HFFc6 (cell line): ENCODE data around the gene TTR. TPM values are rescaled to one million over a fixed set of nuclear protein-coding genes. Genes with fewer than 3 reads are reported as not detected.

Experiments used
- DNase-seq: peaks from one replicate; pipeline ENCODE4 v3.0.0-alpha.2; 2018
- H3K27ac Mint-ChIP-seq: 2 replicates; pipeline ENCODE4 v1.8.0; 2020; ENCODE audit warnings: mild to moderate bottlenecking, mixed read lengths
- H3K27me3 Mint-ChIP-seq: 2 replicates; pipeline ENCODE4 v1.8.0; 2021; ENCODE audit warnings: mild to moderate bottlenecking, moderate library complexity, mixed read lengths; ENCODE audit not compliant: insufficient read depth
- H3K36me3 Mint-ChIP-seq: 2 replicates; pipeline ENCODE4 v1.8.0; 2021; ENCODE audit warnings: low read depth, mixed read lengths
- H3K4me1 Mint-ChIP-seq: 2 replicates; pipeline ENCODE4 v1.8.0; 2020; ENCODE audit warnings: low read depth, mixed read lengths
- H3K4me3 Mint-ChIP-seq: 2 replicates; pipeline ENCODE4 v1.8.0; 2020; ENCODE audit warnings: mild to moderate bottlenecking, moderate library complexity, mixed read lengths
- H3K9me3 Mint-ChIP-seq: 2 replicates; pipeline ENCODE4 v1.8.0; 2020; ENCODE audit warnings: mild to moderate bottlenecking, mixed read lengths
- total RNA-seq, 6 experiments: library from RNA; stranded (reverse); fragmentation: NEBNext Ultra II Directional; extraction: Animal tissue kit (Norgen Biotek cat#: 25700); gene quantifications; 2 replicates in 1 of 6; 3 replicates in 5 of 6; pipeline ENCODE4 v1.2.3, GENCODE V29; 2021
- TF ChIP-seq, protein P1 (sequence below): fragments of 200-600 bp; sonication (generic); IDR thresholded peaks from 2 replicates; pipeline ENCODE4 v1.5.0; 2021; ENCODE audit warnings: antibody characterized with exemption, mild to moderate bottlenecking

TTR gene
- total RNA-seq, 6 experiments from 2014 or later: not detected

DNA sequence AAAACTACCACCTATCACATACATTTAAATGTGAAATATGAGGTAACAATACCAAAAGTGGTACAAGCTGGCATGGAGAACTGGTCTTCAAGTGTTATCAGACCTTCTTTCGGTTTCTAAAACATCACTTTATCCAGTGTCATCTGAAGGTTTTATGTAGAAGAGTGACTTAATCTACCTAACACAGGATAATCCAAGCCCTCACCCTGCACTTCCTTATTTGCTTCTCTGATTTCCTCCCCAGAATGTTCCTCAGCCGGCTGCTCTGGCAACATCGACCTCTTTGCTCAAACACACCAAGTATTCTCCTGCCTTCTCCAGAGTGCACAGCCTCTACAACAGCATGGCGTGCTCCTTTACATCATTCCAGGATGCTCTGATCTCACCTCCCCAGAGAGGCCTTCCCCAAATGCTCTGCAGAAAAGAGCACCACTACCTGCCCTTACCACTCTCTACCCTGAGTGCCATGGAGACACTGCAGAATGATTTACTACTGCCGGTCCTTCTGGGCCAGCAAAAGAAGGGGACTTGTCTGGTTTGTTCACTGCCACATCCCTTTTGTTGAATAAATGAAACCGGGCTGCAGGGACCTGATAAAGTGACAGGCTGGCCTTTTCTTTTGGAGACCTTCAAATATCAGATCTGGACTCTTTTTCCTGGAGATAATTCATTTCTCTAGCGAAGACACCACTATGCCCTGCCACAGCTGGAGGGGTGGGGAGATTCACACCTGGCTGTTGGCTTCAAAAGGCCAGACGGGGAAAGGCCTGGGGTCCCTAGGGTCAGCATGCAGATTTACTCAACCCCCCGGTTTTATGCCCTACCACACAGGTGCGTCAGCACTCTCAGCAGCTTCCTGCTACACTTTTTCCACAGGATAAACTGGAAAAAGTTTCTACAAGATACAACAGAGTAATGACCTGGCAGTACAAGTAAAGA is 42.0 kb downstream of the TTR start:
- Mint-ChIP-seq H3K27ac (no peak overlapping the region), H3K9me3 (peaks cover 29% of the 10 kb centered on the region), H3K36me3 (peaks cover 4% of the 10 kb centered on the region; the same call in 1 of the 2 replicates), H3K27me3 (no peaks in the 10 kb centered on the region), H3K4me1 (no peaks in the 10 kb centered on the region), H3K4me3 (no peak overlapping the region)
- no peak for DNase-seq
- TF ChIP-seq, protein P1, sequence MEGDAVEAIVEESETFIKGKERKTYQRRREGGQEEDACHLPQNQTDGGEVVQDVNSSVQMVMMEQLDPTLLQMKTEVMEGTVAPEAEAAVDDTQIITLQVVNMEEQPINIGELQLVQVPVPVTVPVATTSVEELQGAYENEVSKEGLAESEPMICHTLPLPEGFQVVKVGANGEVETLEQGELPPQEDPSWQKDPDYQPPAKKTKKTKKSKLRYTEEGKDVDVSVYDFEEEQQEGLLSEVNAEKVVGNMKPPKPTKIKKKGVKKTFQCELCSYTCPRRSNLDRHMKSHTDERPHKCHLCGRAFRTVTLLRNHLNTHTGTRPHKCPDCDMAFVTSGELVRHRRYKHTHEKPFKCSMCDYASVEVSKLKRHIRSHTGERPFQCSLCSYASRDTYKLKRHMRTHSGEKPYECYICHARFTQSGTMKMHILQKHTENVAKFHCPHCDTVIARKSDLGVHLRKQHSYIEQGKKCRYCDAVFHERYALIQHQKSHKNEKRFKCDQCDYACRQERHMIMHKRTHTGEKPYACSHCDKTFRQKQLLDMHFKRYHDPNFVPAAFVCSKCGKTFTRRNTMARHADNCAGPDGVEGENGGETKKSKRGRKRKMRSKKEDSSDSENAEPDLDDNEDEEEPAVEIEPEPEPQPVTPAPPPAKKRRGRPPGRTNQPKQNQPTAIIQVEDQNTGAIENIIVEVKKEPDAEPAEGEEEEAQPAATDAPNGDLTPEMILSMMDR: no peak

GRCh38 chr18:31634331-31634713 is 42.6 kb downstream of the TTR start:
- H3K36me3 Mint-ChIP-seq: peaks cover 4% of the 10 kb centered on the region; the same call in 1 of the 2 replicates
- peaks cover 33% of the 10 kb centered on the region for H3K9me3 Mint-ChIP-seq
- no peaks in the 10 kb centered on the region for H3K27me3 Mint-ChIP-seq
- no peaks in the 10 kb centered on the region for H3K4me1 Mint-ChIP-seq
- no peak overlapping the region for H3K4me3 Mint-ChIP-seq
- TF ChIP-seq, protein P1: no peak
- H3K27ac Mint-ChIP-seq: no peak overlapping the region
- DNase-seq: no peak

GRCh38 chr18:31636387-31636786 is 44.7 kb downstream of the TTR start:
- Mint-ChIP-seq H3K4me1 (no peaks in the 10 kb centered on the region), H3K9me3 (peaks cover 33% of the 10 kb centered on the region), H3K4me3 (no peak overlapping the region), H3K27me3 (no peaks in the 10 kb centered on the region), H3K36me3 (peaks cover 4% of the 10 kb centered on the region; the same call in 1 of the 2 replicates), H3K27ac (no peak overlapping the region)
- TF ChIP-seq, protein P1: no peak
- DNase-seq: no peak

- H3K36me3 Mint-ChIP-seq: peaks cover 4% of the 10 kb centered on the region; the same call in 1 of the 2 replicates
- H3K4me3 Mint-ChIP-seq: no peak overlapping the region
- H3K27me3 Mint-ChIP-seq: no peaks in the 10 kb centered on the region
- H3K27ac Mint-ChIP-seq: no peak overlapping the region
- H3K9me3 Mint-ChIP-seq: peaks cover 31% of the 10 kb centered on the region
- DNase-seq: no peak
- no peaks in the 10 kb centered on the region for H3K4me1 Mint-ChIP-seq
- TF ChIP-seq, protein P1: no peak
Measured at GRCh38 chr18:31637445-31637844, 45.8 kb downstream of the TTR start.

- no peak overlapping the region for H3K27ac Mint-ChIP-seq
- no peaks in the 10 kb centered on the region for H3K36me3 Mint-ChIP-seq
- H3K27me3 Mint-ChIP-seq: no peaks in the 10 kb centered on the region
- no peak for DNase-seq
- H3K9me3 Mint-ChIP-seq: peaks cover 15% of the 10 kb centered on the region
- H3K4me1 Mint-ChIP-seq: no peaks in the 10 kb centered on the region
- H3K4me3 Mint-ChIP-seq: no peak overlapping the region
- TF ChIP-seq, protein P1: no peak
Measured at GRCh38 chr18:31643003-31643402, 51.3 kb downstream of the TTR start.
